ENCODE measurements around the gene TUFM. TPM values are rescaled to one million over a fixed set of nuclear protein-coding genes. Genes with fewer than 3 reads are reported as not detected.

TUFM gene
- total and polyA plus RNA-seq, 2 of the 8 experiments (the other 6 are each of a cell fraction or from before 2014, with no cell fraction given): 216 to 249 TPM

DNA sequence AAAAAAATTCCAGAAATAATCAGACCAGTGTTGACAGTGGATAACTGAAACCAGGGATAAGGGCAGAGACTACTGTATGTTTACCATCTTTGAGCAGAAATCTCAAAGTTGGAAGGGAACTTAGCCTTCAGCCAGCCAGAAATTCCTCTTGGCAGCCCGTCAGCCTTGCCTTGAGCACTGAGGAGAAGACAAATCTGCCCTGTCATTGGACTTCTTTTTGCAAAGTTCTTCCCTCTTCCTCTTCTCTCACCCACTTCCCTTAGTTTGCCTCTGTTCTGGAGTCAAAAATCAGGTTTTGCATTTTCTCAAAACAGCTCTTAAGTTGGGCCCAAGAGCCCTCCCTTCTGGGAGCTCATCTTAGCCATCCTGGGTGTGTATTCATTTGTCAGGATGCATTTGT, 6.2 kb downstream of the TUFM start:
- Histone ChIP-seq H3K4me1 (replicated peaks in 1 of 4; ENCODE audit: control insufficient read depth in 3 of 4, insufficient read depth in 4 of 4, low read length in 3 of 4) (peaks cover 0 to under 1% (median 0%) of the 10 kb centered on the region in 4 experiments; a peak in 1 of 7 replicates), H3K4me2 (ENCODE audit: insufficient read depth in 1 of 2, low read depth in 2 of 2, low read length in 2 of 2) (no peak overlapping the region), H3K56ac (replicated peaks; ENCODE audit: insufficient read length, low read depth, low read length) (no peak overlapping the region), H3K27ac (ENCODE audit: low read depth, low read length) (no peak overlapping the region), H3K9me3 (ENCODE audit: insufficient read depth in 2 of 2, low read depth in 1 of 2, low read length in 1 of 2) (no peaks in the 10 kb centered on the region), H4K20me1 (replicated peaks in 1 of 2; ENCODE audit: control insufficient read depth in 1 of 2, insufficient read depth in 2 of 2, low read length in 2 of 2) (peaks cover 2 to 12% of the 10 kb centered on the region in 2 experiments), H2AFZ (ENCODE audit: low read length) (no peak overlapping the region), H2BK5ac (ENCODE audit: low read depth, low read length) (no peak overlapping the region), H3K4ac (replicated peaks; ENCODE audit: insufficient read length, low read depth, low read length) (no peak overlapping the region), H4K8ac (ENCODE audit: extremely low read depth, insufficient read depth, low read length) (no peak overlapping the region), H3K23me2 (ENCODE audit: low read depth, low read length) (peaks cover 1% of the 10 kb centered on the region; the same call in 1 of the 2 replicates), H4K91ac (replicated peaks; ENCODE audit: insufficient read length, low read length) (no peak overlapping the region), H3K4me3 (ENCODE audit: extremely low read depth in 1 of 4, insufficient read depth in 2 of 4, low read depth in 3 of 4, low read length in 4 of 4) (no peak overlapping the region), H4K5ac (ENCODE audit: insufficient read length, low read depth, low read length) (no peak overlapping the region), H3K18ac (ENCODE audit: extremely low read depth, low read length) (no peak overlapping the region), H2BK20ac (ENCODE audit: low read length) (no peak overlapping the region), H3K14ac (ENCODE audit: insufficient read length) (no peak overlapping the region), H2BK120ac (replicated peaks; ENCODE audit: low read depth, low read length) (no peak overlapping the region), H2BK12ac (ENCODE audit: low read depth, low read length) (no peak overlapping the region), H3K79me2 (ENCODE audit: control insufficient read depth in 1 of 2, insufficient read depth in 2 of 2, low read length in 2 of 2) (peaks cover 0 to 8% of the 10 kb centered on the region in 2 experiments; a peak in 3 of 4 replicates), H3K79me1 (ENCODE audit: low read depth, low read length) (no peaks in the 10 kb centered on the region), H3K23ac (ENCODE audit: insufficient read length) (no peak overlapping the region), H2BK15ac (ENCODE audit: low read length) (no peak overlapping the region), H3K36me3 (ENCODE audit: control insufficient read depth in 2 of 4, insufficient read depth in 4 of 4, low read length in 3 of 4) (peaks cover 31 to 66% (median 47%) of the 10 kb centered on the region in 4 experiments), H2AK5ac (ENCODE audit: low read depth, low read length) (no peak overlapping the region), H3K27me3 (replicated peaks in 1 of 4; ENCODE audit: control insufficient read depth in 3 of 4, extremely low read depth in 1 of 4, insufficient read depth in 3 of 4, low read length in 3 of 4) (no peaks in the 10 kb centered on the region), H3K9ac (replicated peaks in 1 of 4; ENCODE audit: extremely low read depth in 1 of 4, low read depth in 3 of 4, low read length in 3 of 4) (no peak overlapping the region)
- no peak for FAIRE-seq
- CTCF ChIA-PET (ENCODE audit: partially characterized antibody): interaction anchor here (1.3 kb wide), 1 partner anchor 29 kb away, joined by 3 read pairs; no protein-coding TSS in a partner anchor
- WGBS, 2 experiments (ENCODE audit: extremely low coverage in 1 of 2, insufficient coverage in 1 of 2, insufficient read length in 1 of 2, insufficient replicate concordance in 2 of 2, low coverage in 1 of 2, low lambda C conversion rate in 2 of 2, missing lambda C conversion rate in 1 of 2): 30% methylated on average over 1 of the region's 1 CpG; no CpG with 5 or more reads in 1 of the 2 experiments
- DNase-seq (ENCODE audit: low read depth in 1 of 2, low spot score in 2 of 2): no peak
- POLR2A ChIA-PET (ENCODE audit: partially characterized antibody): interaction anchor here (1.9 to 23.4 kb wide), 4 partner anchors 13 to 61 kb away, joined by 6 to 756 read pairs (median 88); partner anchors contain the start of genes ATP2A1, ATXN2L and SH2B1
- TF ChIP-seq TCF12 (IDR thresholded peaks at IDR 0.05; ENCODE audit: low read depth, low read length): no peak
- no peak for TF ChIP-seq SAP30 (IDR thresholded peaks at IDR 0.05; ENCODE audit: insufficient read depth, insufficient replicate concordance, low read length)
- TF ChIP-seq, protein P1, sequence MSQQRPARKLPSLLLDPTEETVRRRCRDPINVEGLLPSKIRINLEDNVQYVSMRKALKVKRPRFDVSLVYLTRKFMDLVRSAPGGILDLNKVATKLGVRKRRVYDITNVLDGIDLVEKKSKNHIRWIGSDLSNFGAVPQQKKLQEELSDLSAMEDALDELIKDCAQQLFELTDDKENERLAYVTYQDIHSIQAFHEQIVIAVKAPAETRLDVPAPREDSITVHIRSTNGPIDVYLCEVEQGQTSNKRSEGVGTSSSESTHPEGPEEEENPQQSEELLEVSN (IDR thresholded peaks at IDR 0.05): no peak
- TF ChIP-seq RBBP5 (IDR thresholded peaks at IDR 0.05; ENCODE audit: borderline replicate concordance, low read depth, low read length): no peak
- TF ChIP-seq NANOG (IDR thresholded peaks at IDR 0.05; ENCODE audit: insufficient read depth, low read depth, low read length, poor library complexity, severe bottlenecking): no peak
- TF ChIP-seq RFX5 (IDR thresholded peaks at IDR 0.05; ENCODE audit: borderline replicate concordance, low read depth, low read length): no peak
- TF ChIP-seq NRF1 (IDR thresholded peaks at IDR 0.05; ENCODE audit: low read depth, low read length): no peak
- TF ChIP-seq, protein P2, sequence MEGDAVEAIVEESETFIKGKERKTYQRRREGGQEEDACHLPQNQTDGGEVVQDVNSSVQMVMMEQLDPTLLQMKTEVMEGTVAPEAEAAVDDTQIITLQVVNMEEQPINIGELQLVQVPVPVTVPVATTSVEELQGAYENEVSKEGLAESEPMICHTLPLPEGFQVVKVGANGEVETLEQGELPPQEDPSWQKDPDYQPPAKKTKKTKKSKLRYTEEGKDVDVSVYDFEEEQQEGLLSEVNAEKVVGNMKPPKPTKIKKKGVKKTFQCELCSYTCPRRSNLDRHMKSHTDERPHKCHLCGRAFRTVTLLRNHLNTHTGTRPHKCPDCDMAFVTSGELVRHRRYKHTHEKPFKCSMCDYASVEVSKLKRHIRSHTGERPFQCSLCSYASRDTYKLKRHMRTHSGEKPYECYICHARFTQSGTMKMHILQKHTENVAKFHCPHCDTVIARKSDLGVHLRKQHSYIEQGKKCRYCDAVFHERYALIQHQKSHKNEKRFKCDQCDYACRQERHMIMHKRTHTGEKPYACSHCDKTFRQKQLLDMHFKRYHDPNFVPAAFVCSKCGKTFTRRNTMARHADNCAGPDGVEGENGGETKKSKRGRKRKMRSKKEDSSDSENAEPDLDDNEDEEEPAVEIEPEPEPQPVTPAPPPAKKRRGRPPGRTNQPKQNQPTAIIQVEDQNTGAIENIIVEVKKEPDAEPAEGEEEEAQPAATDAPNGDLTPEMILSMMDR (IDR thresholded peaks at IDR 0.05; ENCODE audit: control extremely low read depth in 1 of 3, insufficient read depth in 1 of 3, low read depth in 1 of 3, low read length in 3 of 3): no peak
- TF ChIP-seq ASH2L (IDR thresholded peaks at IDR 0.05; ENCODE audit: low read length): no peak
- no peak for TF ChIP-seq JUND (IDR thresholded peaks at IDR 0.05; ENCODE audit: low read length)

Measured in H1 (cell line).